NT2/D1 (cell line): ENCODE data around the gene P4HA2.

Experiments used
- SUZ12 ChIP-seq: IDR thresholded peaks from 2 replicates; pipeline ENCODE4 v1.6.1; 2011; ENCODE audit not compliant: insufficient read length, insufficient read depth; ENCODE audit errors: extremely low read depth
- YY1 ChIP-seq: IDR thresholded peaks from 2 replicates; pipeline ENCODE4 v1.6.1; 2011; ENCODE audit not compliant: insufficient read length, insufficient read depth
- ZNF274 ChIP-seq: IDR thresholded peaks from 2 replicates; pipeline ENCODE4 v1.6.1; 2011; ENCODE audit warnings: mild to moderate bottlenecking, low read depth, low read length

- TF ChIP-seq YY1 (no peak), ZNF274 (no peak), SUZ12 (no peak)
These were observed 46.5 kb downstream of the P4HA2 start for GRCh38 chr5:132181011-132181629.
